GM18498 (cell line): Measurements from ENCODE around the gene PNLDC1.
"Not testable (repeated sequence)": the region's sequence is repeated elsewhere in the genome, so short reads cannot be mapped to it uniquely, and the experiment has no call there.

ENCODE experiments used
- ATAC-seq: cut with Tn5 transposase; IDR thresholded peaks from one replicate; pipeline ENCODE4 v1.9.1; 2021; ENCODE audit warnings: mild to moderate bottlenecking, moderate library complexity; ENCODE audit not compliant: unreplicated experiment

Gene PNLDC1

DNA sequence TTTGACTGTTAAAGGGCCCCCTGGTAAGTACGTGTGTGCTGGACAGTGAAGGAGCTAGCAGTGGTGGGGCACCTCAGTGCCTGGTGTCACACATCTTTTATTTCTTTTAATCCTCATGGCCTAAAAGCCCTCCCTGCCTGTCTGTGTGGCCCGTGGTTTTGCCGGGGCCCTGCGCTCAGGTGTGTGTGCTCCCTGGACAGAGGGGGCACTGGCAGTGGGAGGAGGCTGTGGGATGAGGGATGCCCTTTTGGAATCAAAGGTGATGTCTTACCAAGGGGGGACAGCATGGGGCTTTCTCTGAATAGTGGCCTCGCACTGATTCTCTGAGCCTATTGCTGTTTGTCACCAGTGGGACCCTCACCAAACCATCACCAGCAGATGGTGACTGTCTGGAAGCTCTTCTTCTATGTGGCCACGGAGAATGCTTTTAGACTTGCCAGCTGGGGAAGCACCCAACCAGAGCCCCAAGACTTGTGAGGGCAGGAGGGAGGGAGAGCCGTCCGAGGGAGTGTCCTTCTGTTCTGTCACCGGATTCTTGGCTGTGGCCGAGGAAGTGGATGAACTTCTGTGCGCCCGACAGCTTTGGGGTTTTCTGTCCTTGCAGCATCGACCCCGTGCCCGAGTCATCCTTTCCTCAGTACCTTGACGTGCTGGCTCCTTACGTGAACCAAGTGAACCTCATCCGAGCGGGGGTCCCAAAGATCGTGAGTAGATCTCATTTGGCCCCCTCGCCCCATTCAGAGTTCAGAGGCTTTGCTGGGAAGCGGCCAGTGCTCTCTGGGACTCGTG, 18.1 kb downstream of the PNLDC1 start:
- ATAC-seq: no peak

DNA sequence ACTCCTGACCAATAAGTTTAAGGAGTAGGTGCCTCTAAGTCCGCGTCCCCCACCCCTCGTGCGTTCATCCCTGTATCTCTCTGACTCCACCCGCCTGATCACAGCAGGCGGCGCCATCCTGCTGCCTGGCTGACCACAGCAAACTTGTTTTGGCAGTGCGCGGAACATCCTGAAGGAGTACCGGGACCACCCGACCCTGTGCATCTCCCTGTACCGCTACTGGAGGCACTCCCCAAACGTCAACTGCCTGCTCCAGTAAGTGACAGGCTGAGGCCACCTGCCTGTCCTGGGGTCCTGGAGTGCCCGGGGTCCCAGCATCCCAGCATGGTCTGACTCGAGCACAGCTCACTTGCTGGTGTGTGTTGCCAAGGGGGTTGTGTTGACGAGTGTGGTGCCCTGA, 19.0 kb downstream of the PNLDC1 start:
- no peak for ATAC-seq

DNA sequence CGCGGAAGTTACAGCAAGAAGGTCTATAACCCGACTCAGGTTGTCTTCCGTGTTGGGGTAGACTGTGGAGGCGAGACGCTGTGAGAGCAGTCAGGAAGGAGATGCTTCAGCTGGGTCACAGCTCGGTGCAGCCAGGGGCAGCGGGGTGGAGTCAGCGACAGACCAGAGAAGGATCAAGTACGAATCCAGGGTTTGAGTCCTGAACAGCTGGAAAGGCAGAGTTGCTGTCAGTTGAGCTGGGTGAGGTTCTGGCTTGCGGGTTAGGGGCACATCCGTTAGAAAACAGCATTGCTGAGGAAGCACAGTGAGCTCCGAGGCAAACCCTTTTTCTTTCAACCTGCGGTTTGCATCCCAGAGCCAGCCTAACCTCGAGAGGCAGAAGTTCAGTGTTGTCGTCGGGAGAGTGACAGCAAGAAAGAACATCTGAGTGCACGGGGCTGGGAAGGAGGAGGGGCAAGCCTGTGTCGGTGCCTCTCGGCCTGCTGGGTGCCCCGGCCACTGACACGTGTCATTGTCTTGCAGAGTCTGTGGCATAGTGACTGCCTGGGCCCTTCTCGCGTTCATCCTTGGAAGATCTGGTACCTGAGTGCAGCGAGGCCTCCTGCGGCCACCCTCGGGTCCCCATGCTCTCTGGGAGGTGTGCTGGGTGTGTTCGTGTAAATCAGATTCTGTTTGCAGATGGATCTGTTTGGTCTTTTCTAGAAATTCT, 20.0 kb downstream of the PNLDC1 start:
- peak; percentile 66 for ATAC-seq

DNA sequence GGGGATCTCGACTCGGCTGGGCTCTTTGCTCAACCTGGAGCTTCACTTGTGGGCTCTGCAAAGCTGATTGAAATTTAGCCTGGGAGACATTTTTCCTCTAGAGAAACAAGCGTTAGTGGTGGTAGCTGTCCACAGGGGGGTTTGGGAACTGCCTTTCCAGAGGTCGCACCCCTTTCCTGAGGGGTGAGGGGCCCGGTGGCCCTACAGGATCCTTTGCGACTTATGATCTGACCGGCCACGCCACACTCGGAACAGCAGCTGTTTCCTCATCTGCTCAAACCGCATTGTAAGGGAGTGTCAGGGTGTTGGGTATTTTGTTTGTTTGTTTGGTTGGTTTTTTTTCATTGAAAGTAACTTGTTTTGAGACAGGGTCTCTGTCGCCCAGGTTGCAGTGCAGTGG, 21.0 kb downstream of the PNLDC1 start:
- no peak for ATAC-seq

DNA sequence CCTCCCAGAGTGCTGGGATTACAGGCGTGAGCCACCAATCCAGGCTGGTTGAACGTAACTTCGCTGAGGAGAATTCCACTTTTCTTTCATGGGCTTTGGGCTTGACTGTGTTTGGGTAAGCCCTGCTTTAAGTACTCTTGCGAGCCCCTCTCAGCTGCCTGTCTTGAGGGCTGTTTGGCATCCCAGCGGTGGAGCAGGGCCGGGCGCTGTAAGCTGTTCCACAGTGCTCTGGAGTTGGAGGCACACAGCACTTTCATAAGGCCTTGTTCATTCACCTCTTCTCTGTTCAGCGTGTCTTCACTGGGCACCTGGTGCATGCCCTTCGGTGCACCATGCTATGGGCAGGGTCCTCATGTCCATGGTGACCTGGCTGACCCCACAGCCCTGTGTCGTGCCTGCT, 21.6 kb downstream of the PNLDC1 start:
- no peak for ATAC-seq

DNA sequence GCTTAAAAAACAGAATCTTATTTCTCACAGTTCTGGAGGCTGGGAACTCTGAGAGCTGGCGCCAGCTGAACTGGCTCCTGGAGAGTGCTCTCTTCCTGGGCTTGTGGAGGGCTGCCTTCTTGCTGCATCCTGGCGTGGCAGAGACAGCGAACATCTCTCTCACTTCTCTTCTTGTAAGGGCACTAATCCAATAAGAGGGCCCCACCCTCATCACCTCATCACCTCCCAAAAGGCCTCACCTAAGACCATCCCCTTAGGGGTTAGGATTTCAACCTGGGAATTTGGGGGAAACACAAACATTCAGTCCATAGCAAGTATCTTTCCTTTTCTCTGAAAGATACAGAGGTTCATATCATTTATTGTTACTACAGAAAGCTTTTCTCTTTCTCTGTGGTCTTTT, 23.9 kb downstream of the PNLDC1 start:
- no peak for ATAC-seq

DNA sequence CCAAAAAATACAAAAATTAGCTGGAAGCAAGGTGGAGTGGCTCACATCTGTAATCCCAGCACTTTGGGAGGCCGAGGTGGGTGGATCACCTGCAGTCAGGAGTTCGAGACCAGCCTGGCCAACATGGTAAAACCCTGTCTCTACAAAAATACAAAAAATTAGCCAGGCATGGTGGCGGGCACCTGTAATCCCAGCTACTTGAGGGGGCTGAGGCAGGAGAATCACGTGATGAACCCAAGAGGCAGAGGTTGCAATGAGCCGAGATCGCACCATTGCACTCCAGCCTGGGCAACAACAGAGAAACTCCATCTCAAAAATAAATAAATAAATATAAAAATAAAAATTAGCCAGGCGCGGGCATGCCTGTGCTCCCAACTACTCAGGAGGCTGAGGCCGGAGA, 24.6 kb downstream of the PNLDC1 start:
- ATAC-seq: not testable (repeated sequence)

DNA sequence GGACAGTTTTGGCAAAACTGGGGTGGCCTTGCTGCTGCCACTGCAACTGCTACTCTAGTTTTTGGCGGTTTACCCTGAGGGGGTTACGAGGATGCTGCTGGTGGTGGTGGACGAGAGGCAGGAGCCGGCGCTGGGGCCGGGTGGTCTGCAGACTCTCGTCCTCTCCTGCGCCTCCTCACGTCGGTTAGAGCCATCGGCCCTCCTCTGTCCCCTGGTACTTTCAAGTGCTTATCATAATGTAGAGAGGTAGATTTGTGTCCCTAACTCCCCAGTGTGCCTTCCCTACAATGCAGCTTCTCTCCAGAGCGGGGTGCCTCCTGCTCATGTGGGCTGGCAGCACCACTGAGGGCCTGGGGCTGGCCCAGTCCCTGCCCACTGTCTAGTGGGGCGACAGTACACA, 25.9 kb downstream of the PNLDC1 start:
- no peak for ATAC-seq

DNA sequence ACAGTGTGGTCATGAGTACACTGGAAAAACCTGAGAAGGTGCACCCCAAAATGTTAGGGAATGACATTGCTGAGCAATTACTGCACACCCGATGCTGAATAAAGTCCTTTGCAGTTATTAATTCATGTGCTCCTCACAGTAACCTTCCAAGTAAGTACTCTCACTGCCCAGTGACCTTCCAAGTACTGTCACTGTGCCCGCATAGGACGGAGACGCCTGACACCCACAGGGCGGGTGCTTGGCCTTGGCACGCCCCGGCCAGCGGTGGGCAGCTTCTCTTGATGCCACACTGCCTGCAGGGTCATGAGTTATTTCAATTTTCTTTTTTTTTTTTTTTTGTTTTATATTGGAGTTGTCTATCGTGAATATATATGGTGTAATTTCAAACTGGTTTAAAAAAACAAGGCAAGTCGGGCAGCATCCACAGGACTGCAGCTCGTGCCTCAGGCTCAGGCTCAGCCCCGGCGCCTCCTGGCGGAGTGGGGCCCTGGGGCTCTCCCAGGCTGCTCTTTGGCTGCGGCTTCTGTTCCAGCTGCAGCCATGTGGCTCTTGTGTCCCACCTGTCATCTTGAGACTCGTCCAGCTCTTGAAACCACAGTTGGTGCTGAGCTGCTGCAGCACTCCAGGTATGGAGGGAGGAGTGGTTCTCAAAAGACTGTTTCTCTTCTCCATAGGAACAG, 27.0 kb downstream of the PNLDC1 start:
- no peak for ATAC-seq

DNA sequence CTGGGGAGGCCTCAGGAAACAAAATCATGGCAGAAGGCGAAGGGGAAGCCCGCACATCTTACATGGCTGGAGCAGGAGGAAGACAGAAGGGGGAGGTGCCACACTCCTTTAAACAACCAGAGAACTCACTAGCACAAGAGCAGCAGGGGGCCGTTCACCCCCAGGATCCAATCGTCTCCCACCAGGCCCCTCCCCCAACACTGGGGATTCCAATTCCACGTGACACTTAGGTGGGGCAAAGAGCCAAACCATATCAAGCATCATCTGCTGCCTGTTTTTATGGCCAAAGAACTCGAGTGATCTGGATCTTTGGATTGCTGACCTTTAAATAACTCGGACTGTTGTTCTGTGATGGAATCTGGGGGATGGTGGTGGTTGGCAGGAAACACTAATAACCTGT, 28.0 kb downstream of the PNLDC1 start:
- no peak for ATAC-seq

DNA sequence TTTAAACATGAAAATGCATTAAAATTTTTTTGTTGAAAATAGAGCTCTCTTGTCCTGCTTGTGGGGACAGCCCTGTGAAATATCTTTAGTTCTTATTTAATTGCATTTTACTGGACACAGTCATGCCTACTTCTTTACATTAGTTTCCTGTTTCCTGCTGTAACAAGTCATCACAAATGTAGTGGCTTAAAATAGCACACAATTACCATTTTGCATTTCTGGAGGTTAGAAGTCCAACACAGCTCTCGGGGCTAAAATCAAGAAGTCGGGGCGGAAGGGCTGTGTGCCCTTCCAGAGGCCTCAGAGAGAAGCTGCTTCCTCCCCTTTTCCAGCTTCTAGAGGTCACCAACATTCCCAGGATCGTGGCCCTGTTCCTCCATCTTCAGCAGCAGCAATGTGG, 29.4 kb downstream of the PNLDC1 start:
- ATAC-seq: no peak

DNA sequence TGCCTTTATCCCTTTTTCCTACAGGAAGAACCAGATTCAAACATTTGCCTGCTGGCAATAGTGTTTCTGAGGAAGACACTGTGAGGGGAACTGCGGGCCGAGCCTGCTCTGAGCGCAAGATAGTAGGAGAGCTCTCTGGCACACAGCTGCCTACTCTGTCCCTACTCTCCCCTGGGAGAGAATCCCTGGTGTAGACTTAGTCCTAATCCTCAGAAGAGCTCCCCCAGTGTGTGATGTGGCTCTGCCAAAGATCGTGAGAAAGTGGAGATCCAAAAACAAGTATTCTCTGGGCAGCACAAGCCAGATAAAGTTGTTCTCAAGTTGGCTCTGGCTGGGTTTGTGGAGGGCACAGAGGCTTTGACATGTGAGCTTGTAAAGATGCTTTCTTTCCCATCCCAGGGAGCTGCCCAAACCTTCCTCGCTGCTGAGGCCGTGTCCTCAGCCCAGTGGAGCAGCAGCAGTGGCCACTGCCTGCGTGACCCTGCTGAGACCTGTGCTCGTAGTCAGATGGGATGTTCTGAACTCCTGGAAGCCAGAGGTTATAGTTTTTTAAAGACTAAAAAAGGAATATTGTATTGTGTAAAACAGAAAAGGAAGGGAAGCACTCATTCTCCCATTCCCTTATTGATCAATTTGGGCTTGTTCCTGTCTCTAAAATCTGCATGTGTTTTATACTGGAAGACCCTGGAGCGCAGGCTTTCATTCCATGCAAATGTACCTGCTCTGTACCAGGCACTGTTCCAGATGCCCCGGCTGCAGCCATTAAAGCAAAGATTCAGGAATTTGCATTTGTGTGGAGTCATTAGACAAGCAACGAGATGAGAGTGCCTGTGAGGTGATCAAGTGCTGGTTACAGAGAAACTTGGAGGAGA, 30.7 kb downstream of the PNLDC1 start:
- no peak for ATAC-seq

DNA sequence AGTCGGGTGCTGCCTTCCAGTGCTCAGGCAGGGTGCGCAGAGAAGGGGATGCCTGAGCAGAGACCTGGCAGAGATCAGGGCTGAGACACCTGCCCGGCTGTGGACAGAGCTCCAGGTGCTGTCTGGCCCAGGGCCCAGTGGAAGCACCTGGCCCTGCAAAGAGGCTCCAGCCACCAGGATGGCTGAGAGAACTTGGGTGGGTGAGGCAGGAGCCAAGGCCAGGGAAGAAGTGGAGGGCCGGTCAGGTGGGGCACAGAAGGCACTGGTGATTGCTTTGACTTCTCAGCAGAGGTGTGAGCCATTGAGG, 31.2 kb downstream of the PNLDC1 start:
- no peak for ATAC-seq

DNA sequence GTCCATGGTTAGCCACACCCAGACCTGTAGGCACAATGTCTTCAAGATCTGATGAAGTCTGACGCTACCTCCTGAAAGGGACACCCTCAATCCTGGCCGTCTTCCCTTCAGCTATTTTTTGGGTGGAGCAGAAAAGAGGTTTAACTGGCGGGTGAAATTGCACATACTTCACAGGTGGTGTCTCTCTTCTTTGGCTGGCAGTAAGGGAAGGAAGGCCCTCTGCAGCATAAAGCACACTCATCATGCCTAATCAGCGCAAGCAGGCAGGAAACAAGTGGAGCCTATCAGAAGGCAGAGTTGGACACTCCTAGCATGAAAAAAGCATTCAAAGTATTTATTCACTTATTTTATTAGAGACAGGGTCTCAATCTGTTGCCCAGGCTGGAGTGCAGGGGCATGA, 32.9 kb downstream of the PNLDC1 start:
- ATAC-seq: no peak

DNA sequence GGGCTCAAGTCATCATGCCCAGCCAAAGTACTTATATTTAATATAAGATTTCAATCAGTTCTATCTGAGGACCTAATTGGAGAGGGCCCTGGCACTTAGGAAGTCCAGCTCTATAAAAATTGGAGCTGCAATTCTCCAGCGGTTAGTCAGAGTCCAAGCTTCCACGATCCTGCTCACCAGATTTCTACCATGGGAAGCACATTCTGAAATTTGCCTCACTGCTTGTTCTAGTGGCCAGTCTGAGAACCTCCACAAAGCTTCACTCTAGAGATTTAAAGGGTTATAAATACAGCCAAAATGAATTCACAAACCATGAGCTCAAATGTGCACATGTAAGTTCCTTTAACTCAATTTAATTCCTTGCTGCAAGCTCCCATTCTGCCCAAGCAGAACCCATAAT, 33.5 kb downstream of the PNLDC1 start:
- ATAC-seq: no peak

DNA sequence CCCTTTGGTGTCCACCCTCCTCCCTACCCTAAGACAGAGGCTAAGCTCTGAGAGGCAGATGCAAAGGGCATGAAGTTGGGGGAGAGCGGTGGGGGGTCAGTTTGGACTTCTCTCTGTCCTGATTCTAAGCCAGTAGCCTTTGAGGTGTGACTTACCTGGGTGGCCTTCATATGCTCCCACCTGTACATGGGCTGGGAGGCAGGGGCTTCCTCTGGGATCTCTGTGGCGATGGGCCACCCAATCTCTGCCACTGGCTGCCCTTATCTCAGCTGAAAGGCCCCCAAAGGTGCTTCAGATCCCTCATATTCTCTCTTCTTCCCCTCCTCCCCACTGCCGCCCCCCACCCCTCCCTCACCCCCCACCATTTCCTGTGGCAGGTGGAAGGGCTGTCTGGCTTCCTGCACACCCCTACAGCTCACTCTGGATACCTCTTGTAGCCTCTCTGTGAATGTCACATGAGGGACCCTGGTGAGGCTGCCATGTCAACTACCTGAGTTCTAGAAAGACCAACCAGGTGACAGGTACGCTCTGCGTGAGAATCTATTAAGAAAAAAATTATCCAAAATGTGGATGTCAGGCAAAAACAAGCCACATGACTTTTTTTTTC, 34.0 kb downstream of the PNLDC1 start:
- no peak for ATAC-seq

DNA sequence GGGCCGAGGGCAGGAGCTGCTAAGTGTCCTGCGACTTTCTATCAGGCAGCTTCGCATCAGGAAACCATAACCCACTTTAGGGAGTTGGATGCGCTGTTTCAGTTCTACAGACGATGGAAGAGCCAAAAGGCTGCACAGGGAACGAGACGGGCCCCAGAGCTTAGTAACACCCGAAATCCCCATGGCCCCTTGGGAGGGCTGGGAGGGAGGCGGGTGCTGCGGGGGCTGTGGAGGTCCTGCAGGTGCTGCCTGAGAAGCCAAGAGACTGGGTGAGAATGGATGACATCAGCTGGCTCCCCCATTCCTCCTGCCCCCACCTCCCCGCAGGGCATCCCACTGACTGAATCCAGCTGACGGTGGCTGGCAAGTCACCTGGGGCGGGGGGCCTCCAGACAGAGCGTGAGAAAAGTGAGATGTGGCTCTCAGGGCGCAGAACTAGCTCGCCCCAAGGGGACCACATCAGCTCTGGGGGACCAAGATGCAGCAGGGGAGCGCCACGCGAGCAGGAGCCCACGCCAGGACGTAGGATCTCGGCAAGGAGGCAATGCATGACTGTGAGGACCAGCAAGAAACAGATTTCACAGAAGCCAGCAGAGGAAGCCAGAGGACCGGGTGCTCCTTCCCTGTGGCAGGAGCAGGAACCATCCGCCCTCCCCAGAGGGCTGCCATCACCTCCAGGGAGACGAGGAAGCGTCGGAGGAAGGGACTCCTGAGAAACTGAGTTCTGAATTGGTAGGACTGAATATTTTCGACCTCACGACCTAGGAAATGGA, 36.8 kb downstream of the PNLDC1 start:
- no peak for ATAC-seq

DNA sequence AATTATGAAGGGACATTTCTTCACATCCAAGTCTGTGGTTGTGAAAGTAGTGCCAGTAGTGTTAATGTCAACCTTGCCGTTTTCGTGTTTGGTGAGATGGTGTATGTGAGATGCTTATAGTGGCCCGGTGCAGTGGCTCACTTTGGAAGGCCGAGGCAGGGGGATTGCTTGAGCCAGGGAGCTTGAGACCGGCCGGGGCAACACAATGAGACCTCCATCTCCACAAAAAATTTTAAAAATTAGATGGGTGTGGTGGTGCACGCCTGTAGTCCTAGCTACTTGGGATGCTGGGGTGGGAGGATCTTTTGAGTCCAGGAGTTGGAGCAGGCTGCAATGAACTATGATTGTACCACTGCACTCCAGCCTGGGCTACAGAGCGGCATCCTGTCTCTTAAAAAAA, 37.4 kb downstream of the PNLDC1 start:
- ATAC-seq: no peak

DNA sequence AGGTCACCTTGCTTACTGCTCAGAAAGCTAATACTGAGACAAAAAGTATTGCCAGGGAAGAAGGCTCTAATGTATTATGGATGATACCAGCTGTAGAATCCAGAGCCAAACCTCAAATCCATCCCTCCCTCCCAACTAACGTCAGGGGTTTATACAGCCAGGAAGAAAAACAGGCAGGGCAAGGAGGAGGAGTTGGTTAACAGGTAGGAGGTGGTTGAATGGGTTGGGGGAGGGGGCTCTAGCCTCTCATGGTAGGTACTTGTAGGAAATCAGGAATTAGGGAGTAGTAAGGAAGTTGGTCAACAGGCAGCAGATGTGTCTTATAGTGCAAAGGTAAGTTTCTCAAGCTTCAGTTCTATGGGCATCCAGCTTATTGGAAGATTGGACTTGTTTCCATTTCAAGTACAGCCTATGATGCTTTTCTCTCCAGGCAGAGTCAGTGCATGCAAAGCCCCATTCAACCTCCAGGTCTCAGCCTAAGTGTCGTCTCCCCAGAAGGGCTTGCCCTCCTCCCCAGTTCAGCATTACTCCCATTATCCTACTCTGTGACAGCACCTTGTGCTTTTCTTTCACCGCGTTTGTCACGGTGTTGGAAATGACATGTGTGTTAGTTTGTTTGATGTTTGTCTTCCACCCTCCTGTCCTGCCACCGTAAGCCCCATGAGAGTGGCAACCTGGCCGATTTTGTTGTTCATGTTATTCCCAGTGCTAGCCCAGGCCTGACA, 38.1 kb downstream of the PNLDC1 start:
- no peak for ATAC-seq
